Lower leg skin (tissue), 4 donors: Measurements from ENCODE around the gene NLRX1. TPM values are rescaled to one million over a fixed set of nuclear protein-coding genes. Genes with fewer than 3 reads are reported as not detected.
A peak's percentile ranks its signal among the peaks of the same experiment; 100 is the strongest.
"Not testable (repeated sequence)": the region's sequence is repeated elsewhere in the genome, so short reads cannot be mapped to it uniquely, and the experiment has no call there.

ENCODE experiments used
- DNase-seq, 2 donors: peaks; one replicate each; pipeline ENCODE4 v3.0.0-alpha.2; 2019; ENCODE audit warnings: low spot score in 2 of 2
- H3K4me3 ChIP-seq: fragments of 200-600 bp; sonication (generic); 2 replicates; pipeline ENCODE4 v1.5.1; 2017; ENCODE audit warnings: mild to moderate bottlenecking, low read depth; ENCODE audit not compliant: poor library complexity, severe bottlenecking
- CTCF ChIP-seq, 3 donors: fragments of 450-650 bp; IDR thresholded peaks; one replicate each; pipeline ENCODE4 v1.5.1; 2016; ENCODE audit warnings: antibody characterized with exemption in 3 of 3, mild to moderate bottlenecking in 3 of 3, moderate library complexity in 2 of 3
- POLR2A ChIP-seq, 2 donors: fragments of 450-650 bp; IDR thresholded peaks; one replicate each; pipeline ENCODE4 v1.6.1; 2016 to 2017; ENCODE audit warnings: antibody characterized with exemption in 2 of 2, mild to moderate bottlenecking in 1 of 2, moderate library complexity in 1 of 2
- WGBS, 2 donors: methylation state at CpG; one replicate each; pipeline ENCODE4 v1.1.5; 2018; 5-methylcytosine and 5-hydroxymethylcytosine counted together
- intact Hi-C: fragments of 100-400 bp; cut with DNase I; formaldehyde crosslinking; loops from one replicate; pipeline ENCODE4 v1.15.0; 2023; ENCODE audit warnings: low total_unique reads
- total RNA-seq, 4 donors: library from RNA; depleted of rRNA; stranded (reverse); fragments of >200 nt; gene quantifications; one replicate each; pipeline ENCODE4 v1.1.0, GENCODE V29; 2016

Gene NLRX1
- total RNA-seq, 4 donors from 2014 or later: 31.4 to 58.0 (median 47.1) TPM

- intact Hi-C loops: loop anchor here (10.0 kb wide), 1 partner anchor 151 kb away; no protein-coding TSS in a partner anchor
- DNase-seq: no peak
- TF ChIP-seq POLR2A (IDR thresholded peaks at IDR 0.05) (no peak), CTCF (IDR thresholded peaks at IDR 0.05) (no peak)
- no peak overlapping the region for H3K4me3 ChIP-seq
- WGBS, 2 donors: 27% methylated on average over 6 of the region's 6 CpGs
Measured at GRCh38 chr11:119195680-119196079, 27.2 kb downstream of the NLRX1 start.

- H3K4me3 ChIP-seq: no peak overlapping the region
- 42 to 44% methylated on average over 5 of the region's 5 CpGs for WGBS, 2 donors
- TF ChIP-seq POLR2A (IDR thresholded peaks at IDR 0.05) (no peak), CTCF (IDR thresholded peaks at IDR 0.05) (peak in 1 of 3 donors; percentile 54)
- peak in 1 of 2 donors; percentile 75 for DNase-seq
- intact Hi-C loops: loop anchor here (10.0 kb wide), 1 partner anchor 152 kb away; no protein-coding TSS in a partner anchor
Measured at GRCh38 chr11:119196833-119197483, 28.4 kb downstream of the NLRX1 start.

GRCh38 chr11:119198925-119199324, 30.4 kb downstream of the NLRX1 start:
- H3K4me3 ChIP-seq: no peak overlapping the region
- intact Hi-C loops: loop anchor here (10.0 kb wide), 1 partner anchor 154 kb away; no protein-coding TSS in a partner anchor
- TF ChIP-seq POLR2A (IDR thresholded peaks at IDR 0.05) (no peak), CTCF (IDR thresholded peaks at IDR 0.05) (no peak)
- DNase-seq: no peak
- 77 to 82% methylated on average over 6 of the region's 6 CpGs for WGBS, 2 donors

GRCh38 chr11:119201236-119201635, 32.7 kb downstream of the NLRX1 start:
- intact Hi-C loops: loop anchor here (10.0 kb wide), 1 partner anchor 124 kb away; no protein-coding TSS in a partner anchor
- H3K4me3 ChIP-seq, DNase-seq: not testable (repeated sequence)
- 90 to 93% methylated on average over 5 of the region's 5 CpGs for WGBS, 2 donors

- no peak overlapping the region for H3K4me3 ChIP-seq
- no peak for TF ChIP-seq POLR2A (IDR thresholded peaks at IDR 0.05)
- TF ChIP-seq CTCF (IDR thresholded peaks at IDR 0.05): no peak
Measured at GRCh38 chr11:119202554-119202953, 34.0 kb downstream of the NLRX1 start.

GRCh38 chr11:119204066-119204465, 35.5 kb downstream of the NLRX1 start:
- H3K4me3 ChIP-seq: no peak overlapping the region
- intact Hi-C loops: loop anchor here (10.0 kb wide), 1 partner anchor 121 kb away; no protein-coding TSS in a partner anchor
- 94 to 96% methylated on average over 9 of the region's 9 CpGs for WGBS, 2 donors
- TF ChIP-seq CTCF (IDR thresholded peaks at IDR 0.05): no peak
- TF ChIP-seq POLR2A (IDR thresholded peaks at IDR 0.05): no peak
- no peak for DNase-seq

More at GRCh38 chr11:119202554-119202953, 34.0 kb downstream of the NLRX1 start:
- 90 to 93% methylated on average over 7 of the region's 7 CpGs for WGBS, 2 donors
- intact Hi-C loops: loop anchor here (10.0 kb wide), 1 partner anchor 122 kb away; no protein-coding TSS in a partner anchor
- DNase-seq: no peak
